GM12872 (cell line): ENCODE results near the gene CDC123.

ENCODE experiments used
- TF ChIP-seq, protein P1 (sequence below): IDR thresholded peaks from 3 replicates; pipeline ENCODE4 v1.5.1; 2011; ENCODE audit warnings: low read depth, mild to moderate bottlenecking, low read length, moderate library complexity; ENCODE audit not compliant: insufficient read depth

Gene CDC123

GRCh38 chr10:12241810-12242529 lies 46.0 kb downstream of the CDC123 start:
- TF ChIP-seq, protein P1, sequence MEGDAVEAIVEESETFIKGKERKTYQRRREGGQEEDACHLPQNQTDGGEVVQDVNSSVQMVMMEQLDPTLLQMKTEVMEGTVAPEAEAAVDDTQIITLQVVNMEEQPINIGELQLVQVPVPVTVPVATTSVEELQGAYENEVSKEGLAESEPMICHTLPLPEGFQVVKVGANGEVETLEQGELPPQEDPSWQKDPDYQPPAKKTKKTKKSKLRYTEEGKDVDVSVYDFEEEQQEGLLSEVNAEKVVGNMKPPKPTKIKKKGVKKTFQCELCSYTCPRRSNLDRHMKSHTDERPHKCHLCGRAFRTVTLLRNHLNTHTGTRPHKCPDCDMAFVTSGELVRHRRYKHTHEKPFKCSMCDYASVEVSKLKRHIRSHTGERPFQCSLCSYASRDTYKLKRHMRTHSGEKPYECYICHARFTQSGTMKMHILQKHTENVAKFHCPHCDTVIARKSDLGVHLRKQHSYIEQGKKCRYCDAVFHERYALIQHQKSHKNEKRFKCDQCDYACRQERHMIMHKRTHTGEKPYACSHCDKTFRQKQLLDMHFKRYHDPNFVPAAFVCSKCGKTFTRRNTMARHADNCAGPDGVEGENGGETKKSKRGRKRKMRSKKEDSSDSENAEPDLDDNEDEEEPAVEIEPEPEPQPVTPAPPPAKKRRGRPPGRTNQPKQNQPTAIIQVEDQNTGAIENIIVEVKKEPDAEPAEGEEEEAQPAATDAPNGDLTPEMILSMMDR = no peak

GRCh38 chr10:12243864-12244620 lies 48.1 kb downstream of the CDC123 start:
- TF ChIP-seq, protein P1 = no peak

DNA sequence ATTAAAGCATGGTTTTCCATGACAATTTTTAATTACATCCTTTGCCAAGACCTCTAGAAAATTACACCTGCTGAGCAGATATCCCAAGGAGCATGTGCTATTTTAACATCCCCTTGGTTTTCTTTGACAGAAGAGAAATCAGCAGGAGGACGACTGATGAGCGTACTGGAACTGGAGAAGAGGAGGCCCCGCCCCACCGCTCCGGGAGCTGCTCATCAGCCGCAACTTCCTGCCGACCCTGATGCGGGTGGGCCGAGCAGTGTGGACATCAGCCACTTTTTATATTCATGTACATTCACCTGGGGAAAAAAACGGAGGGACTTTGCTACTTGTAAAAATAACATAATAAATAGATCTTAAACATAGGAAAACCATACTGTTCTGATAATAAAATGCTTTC lies 54.2 kb downstream of the CDC123 start:
- TF ChIP-seq, protein P1 = no peak

- TF ChIP-seq, protein P1 = no peak
These were observed 55.6 kb downstream of the CDC123 start for GRCh38 chr10:12251581-12251980.

- TF ChIP-seq, protein P1 = peak; percentile 66
These were observed 57.0 kb downstream of the CDC123 start for GRCh38 chr10:12252882-12253546.

DNA sequence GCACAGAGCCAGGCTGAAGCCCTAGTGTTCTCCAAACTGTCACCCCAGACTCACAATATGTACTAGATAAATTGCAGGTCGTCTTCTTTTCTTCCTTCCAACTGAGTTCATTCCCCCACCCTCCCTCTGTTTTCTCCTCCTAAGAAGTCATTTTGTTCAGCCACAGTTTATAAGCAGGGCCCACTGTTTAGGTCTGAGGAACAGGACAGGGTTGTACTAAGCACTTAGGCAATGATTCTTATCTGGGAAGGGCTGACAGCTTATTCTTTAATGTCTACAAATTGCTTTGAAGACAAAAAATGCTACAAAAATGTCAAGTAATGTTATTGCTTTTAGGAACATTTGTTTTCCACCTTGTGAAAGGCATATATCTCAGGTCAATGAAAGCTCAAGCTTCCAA lies 59.1 kb downstream of the CDC123 start:
- TF ChIP-seq, protein P1 = no peak

GRCh38 chr10:12259988-12260387 lies 64.0 kb downstream of the CDC123 start:
- TF ChIP-seq, protein P1 = no peak
